LNCAP (cell line): ENCODE data around the gene HLA-F.

Experiments used
- TF ChIP-seq, protein P1 (sequence below): fragments of 450-650 bp; IDR thresholded peaks from 2 replicates; pipeline ENCODE4 v1.5.1; 2017; ENCODE audit warnings: mild to moderate bottlenecking

Gene HLA-F

GRCh38 chr6:29776684-29777083 is 53.5 kb downstream of the HLA-F start:
- TF ChIP-seq, protein P1, sequence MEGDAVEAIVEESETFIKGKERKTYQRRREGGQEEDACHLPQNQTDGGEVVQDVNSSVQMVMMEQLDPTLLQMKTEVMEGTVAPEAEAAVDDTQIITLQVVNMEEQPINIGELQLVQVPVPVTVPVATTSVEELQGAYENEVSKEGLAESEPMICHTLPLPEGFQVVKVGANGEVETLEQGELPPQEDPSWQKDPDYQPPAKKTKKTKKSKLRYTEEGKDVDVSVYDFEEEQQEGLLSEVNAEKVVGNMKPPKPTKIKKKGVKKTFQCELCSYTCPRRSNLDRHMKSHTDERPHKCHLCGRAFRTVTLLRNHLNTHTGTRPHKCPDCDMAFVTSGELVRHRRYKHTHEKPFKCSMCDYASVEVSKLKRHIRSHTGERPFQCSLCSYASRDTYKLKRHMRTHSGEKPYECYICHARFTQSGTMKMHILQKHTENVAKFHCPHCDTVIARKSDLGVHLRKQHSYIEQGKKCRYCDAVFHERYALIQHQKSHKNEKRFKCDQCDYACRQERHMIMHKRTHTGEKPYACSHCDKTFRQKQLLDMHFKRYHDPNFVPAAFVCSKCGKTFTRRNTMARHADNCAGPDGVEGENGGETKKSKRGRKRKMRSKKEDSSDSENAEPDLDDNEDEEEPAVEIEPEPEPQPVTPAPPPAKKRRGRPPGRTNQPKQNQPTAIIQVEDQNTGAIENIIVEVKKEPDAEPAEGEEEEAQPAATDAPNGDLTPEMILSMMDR, result no peak
